GM19397 (cell line): ENCODE data around the gene LGSN.
"Not testable (repeated sequence)": the region's sequence is repeated elsewhere in the genome, so short reads cannot be mapped to it uniquely, and the experiment has no call there.

Experiments used
- ATAC-seq: cut with Tn5 transposase; IDR thresholded peaks from one replicate; pipeline ENCODE4 v1.9.1; 2021; ENCODE audit warnings: mild to moderate bottlenecking, moderate library complexity; ENCODE audit not compliant: unreplicated experiment

Gene LGSN

GRCh38 chr6:63307581-63308246, 12.1 kb downstream of the LGSN start:
- peak; percentile 72 for ATAC-seq

- no peak for ATAC-seq
These were observed 13.4 kb downstream of the LGSN start for GRCh38 chr6:63306420-63306819.

- no peak for ATAC-seq
These were observed 14.5 kb downstream of the LGSN start for GRCh38 chr6:63305277-63305676.

- no peak for ATAC-seq
These were observed 16.3 kb downstream of the LGSN start for GRCh38 chr6:63303476-63303875.

DNA sequence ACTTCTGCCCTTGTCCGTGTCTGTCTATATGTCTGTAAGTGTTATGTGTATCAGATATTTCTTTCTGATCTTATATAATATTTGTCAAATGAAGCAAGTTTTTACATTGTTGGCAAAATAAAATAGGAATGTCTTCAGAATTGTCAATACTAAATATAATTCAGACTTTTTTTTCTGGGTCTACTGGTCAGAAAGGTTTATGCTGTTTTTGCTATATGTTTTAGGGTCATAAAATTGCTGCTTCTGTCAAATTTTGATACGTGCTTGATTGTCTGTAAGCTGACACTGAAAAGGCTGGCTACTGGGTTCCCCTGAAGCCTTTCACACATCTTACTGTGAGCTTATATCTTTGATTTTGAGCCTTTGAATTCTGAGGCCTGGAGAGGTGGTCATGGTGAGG, 20.1 kb downstream of the LGSN start:
- ATAC-seq: no peak

DNA sequence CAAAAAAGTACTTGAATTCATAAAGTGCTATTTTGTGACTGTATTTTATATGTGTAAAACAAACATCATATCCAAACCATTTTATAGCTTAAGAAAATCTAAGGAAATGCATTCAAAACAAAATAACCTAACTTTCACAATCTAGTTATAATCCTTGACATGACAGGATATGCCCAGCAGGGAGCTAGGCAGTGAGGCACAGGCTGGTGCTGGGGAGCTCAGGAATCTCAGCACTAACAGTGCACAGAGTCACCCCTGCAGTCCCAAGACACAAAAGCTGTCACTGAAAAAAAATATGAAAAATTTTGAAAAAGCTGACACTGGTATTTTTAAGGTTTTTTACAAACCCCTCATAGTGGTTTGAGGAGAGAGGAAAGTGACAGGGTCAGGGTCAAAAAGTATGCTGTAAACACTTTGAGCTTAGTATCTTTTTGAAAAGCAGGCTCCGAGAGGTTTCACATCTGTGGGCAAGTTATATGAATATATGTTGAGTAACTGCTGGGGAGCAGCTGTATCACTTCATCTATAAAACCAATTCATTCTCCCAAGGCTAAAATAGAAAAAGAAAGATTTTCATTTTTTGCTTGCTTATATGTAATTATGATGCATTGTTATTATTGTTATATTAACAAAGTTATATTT, 24.1 kb downstream of the LGSN start:
- ATAC-seq: no peak

DNA sequence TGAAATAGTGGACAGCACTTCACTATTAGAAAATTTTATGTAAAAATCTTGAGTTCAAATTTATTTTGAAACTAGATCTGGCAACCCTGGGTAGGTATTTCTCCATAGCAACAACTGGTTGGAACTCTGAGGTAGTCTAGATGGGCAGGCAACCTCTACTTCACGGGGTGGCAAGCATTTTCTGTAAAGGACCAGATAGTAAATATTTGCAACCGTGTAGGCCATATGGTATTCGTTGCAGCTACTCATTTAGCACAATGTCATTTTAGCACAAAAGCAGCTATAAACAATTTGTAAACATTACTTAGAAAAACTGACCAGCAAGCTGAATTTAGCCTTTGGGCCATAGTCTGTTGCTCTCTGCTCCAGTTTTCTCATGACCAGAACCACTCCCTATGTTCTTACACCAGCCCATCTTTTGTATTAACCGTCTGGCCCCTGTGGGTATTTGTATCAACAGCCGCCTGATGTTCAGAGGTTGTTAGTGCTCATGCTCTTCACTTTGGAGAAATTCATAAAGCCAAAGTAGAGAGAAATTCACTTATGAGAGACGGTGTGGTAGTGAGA, 29.2 kb downstream of the LGSN start:
- no peak for ATAC-seq

- ATAC-seq: no peak
These were observed 30.4 kb downstream of the LGSN start for GRCh38 chr6:63289269-63289872.

- ATAC-seq: no peak
These were observed 39.1 kb downstream of the LGSN start for GRCh38 chr6:63280639-63281180.

DNA sequence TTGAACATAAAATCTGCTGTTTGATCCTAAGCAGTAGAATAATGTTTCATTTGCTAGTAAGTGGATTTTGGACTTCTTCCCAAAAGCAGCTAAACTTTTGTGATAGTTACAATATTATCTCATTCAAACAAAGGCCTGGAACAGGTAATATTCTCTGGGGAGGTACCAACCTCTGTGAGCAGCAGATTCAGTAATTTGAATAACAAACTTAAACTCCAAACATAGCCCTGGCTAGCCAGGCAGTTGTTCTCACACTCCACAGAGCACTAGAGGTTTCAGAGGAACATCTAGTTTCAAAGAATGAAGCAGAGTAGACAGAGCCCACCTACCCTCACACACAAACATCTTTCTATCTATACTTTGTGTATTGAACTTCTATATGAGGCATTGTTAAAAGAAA, 40.9 kb downstream of the LGSN start:
- peak; percentile 55 for ATAC-seq

- ATAC-seq: no peak
These were observed 43.8 kb downstream of the LGSN start for GRCh38 chr6:63275953-63276352.

- not testable (repeated sequence) for ATAC-seq
These were observed 44.9 kb downstream of the LGSN start for GRCh38 chr6:63274795-63275430.

GRCh38 chr6:63272397-63272796, 47.4 kb downstream of the LGSN start:
- no peak for ATAC-seq

DNA sequence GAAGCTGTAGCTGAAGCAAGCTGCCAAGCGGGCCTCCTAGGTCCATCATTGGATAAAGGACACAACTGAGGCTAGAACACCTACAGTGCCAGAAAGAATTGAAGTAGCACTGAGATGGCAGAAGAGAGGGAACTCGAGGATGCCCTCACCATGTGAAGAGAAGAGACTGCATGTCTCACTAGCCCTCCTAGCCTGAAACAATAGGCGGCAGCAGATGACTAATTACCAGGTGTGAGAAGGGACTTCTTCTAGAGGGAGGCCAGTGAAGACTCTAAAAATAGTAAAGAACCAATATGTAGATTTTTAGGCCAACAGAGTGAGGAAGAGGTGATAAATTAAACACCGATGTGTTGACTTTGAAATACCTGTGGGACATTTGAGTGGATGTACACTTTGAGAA, 50.3 kb downstream of the LGSN start:
- no peak for ATAC-seq

DNA sequence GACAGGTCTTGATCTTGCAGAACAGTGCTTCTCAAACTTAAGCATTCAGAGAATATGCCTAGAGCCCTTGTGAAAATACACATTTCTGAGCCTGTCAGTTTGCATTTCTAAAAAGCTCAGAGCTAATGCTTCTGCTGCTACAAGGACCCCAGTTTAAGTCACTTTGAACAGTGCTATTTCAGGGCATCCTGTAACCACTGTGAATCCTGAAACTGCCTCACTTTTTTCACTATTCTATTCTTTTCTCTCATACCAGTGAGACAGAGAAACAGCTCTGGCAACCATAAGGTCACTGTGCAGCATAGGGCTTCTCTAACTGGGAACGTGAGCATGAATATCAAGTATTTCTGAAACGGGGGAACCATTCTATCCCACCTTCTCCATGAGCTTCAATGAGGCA, 51.2 kb downstream of the LGSN start:
- ATAC-seq: peak; percentile 71

GRCh38 chr6:63267828-63268227, 52.0 kb downstream of the LGSN start:
- no peak for ATAC-seq

GRCh38 chr6:63267046-63267445, 52.7 kb downstream of the LGSN start:
- ATAC-seq: no peak

GRCh38 chr6:63263444-63263843, 56.3 kb downstream of the LGSN start:
- no peak for ATAC-seq

GRCh38 chr6:63261820-63262219, 58.0 kb downstream of the LGSN start:
- no peak for ATAC-seq

- no peak for ATAC-seq
These were observed 60.6 kb downstream of the LGSN start for GRCh38 chr6:63259153-63259552.

GRCh38 chr6:63249875-63250482, 69.8 kb downstream of the LGSN start:
- ATAC-seq: no peak
